ENCODE results near the gene VSTM4. TPM values are rescaled to one million over a fixed set of nuclear protein-coding genes. Genes with fewer than 3 reads are reported as not detected.

Gene VSTM4
- total RNA-seq, 4 donors from 2014 or later, result 11.8 to 26.2 (median 19.7) TPM

DNA sequence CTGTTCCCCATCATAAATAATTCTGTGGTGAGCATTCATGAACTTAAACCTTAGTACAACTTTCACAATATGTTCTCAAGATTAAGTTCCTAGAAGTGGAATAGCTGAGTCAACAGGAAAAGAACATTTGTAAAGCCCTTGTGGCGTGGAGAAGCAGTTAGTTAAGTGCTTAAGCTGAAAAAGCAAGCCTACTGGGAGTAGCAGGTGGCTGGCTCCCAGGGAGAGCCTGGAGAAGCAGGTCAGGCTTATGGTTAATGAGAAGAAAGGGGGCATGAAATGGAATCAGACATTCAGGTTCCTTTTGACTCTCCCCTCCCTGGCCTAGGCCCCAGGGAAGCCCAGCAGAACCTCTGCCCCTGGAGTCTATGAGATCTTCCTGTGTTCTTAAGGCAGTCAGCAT lies 35.3 kb downstream of the VSTM4 start:
- DNase-seq (ENCODE audit: low spot score), result no peak
- TF ChIP-seq, protein P1, sequence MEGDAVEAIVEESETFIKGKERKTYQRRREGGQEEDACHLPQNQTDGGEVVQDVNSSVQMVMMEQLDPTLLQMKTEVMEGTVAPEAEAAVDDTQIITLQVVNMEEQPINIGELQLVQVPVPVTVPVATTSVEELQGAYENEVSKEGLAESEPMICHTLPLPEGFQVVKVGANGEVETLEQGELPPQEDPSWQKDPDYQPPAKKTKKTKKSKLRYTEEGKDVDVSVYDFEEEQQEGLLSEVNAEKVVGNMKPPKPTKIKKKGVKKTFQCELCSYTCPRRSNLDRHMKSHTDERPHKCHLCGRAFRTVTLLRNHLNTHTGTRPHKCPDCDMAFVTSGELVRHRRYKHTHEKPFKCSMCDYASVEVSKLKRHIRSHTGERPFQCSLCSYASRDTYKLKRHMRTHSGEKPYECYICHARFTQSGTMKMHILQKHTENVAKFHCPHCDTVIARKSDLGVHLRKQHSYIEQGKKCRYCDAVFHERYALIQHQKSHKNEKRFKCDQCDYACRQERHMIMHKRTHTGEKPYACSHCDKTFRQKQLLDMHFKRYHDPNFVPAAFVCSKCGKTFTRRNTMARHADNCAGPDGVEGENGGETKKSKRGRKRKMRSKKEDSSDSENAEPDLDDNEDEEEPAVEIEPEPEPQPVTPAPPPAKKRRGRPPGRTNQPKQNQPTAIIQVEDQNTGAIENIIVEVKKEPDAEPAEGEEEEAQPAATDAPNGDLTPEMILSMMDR (IDR thresholded peaks at IDR 0.05), result no peak
- peak; percentile 76 for ATAC-seq (ENCODE audit: low FRiP score)

- DNase-seq (ENCODE audit: low spot score) (no peak), ATAC-seq (ENCODE audit: low FRiP score) (no peak)
- TF ChIP-seq, protein P1 (IDR thresholded peaks at IDR 0.05), result no peak
These were observed 35.8 kb downstream of the VSTM4 start for GRCh38 chr10:49079499-49079898.

- DNase-seq (ENCODE audit: low spot score) (no peak), ATAC-seq (ENCODE audit: low FRiP score) (no peak)
- TF ChIP-seq, protein P1 (IDR thresholded peaks at IDR 0.05), result no peak
These were observed 36.2 kb downstream of the VSTM4 start for GRCh38 chr10:49079072-49079471.

DNA sequence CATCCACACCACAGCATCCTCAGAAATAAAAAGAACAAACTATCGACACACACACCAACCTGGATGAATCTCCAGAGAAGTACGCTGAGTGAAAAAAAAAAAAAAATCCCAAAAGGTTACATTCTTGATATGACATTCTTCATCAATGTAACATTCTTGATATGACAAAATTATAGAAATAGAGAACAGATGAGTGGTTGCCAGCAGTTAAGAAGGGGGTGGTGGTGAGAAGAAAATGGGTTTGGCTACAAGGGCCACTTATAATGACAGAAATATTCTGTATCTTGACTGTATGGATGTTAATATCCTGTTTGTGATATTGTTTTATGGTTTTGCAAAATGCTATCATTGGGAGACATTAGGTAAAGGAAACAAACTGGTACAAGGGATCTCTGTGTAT lies 36.9 kb downstream of the VSTM4 start:
- no peak for DNase-seq (ENCODE audit: low spot score)
- no peak for ATAC-seq (ENCODE audit: low FRiP score)
- TF ChIP-seq, protein P1 (IDR thresholded peaks at IDR 0.05), result no peak

- ATAC-seq (ENCODE audit: low FRiP score), result no peak
- DNase-seq (ENCODE audit: low spot score), result no peak
- TF ChIP-seq, protein P1 (IDR thresholded peaks at IDR 0.05), result no peak
These were observed 38.4 kb downstream of the VSTM4 start for GRCh38 chr10:49076741-49077521.

GRCh38 chr10:49076319-49076718 lies 39.0 kb downstream of the VSTM4 start:
- no peak for ATAC-seq (ENCODE audit: low FRiP score)
- TF ChIP-seq, protein P1 (IDR thresholded peaks at IDR 0.05), result no peak
- no peak for DNase-seq (ENCODE audit: low spot score)

DNA sequence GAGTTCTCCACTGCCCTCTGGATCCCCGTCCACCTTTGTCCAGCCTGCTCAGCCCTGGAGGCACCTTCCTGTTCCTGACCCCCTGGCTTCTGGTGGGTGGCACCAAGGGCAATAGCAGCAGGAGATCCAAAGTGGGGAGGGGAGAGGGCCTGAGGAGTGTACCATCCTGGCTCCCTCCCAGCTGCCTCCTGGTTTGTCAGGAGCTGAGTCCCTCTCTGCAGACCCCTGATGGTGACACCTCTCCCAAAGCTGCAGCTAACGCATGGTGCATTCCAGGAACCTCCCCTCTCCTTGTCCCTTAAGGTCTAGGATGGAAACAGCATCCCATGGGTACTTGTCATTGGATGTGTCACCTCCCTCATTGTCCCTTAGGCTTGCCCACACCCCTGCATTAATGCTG lies 39.6 kb downstream of the VSTM4 start:
- DNase-seq (ENCODE audit: low spot score) (no peak), ATAC-seq (ENCODE audit: low FRiP score) (no peak)
- TF ChIP-seq, protein P1 (IDR thresholded peaks at IDR 0.05), result no peak

Data from omental fat pad (tissue), 4 donors.